A673 (cell line): ENCODE measurements around the gene VAV2.

Experiments used
- EZH2 ChIP-seq: fragments of 200-600 bp; sonication (generic); IDR thresholded peaks from 2 replicates; pipeline ENCODE4 v1.6.1; 2017; ENCODE audit warnings: borderline replicate concordance, low read depth, mild to moderate bottlenecking, mixed read lengths, antibody characterized with exemption, low read length; ENCODE audit not compliant: poor library complexity, severe bottlenecking
- TF ChIP-seq, protein P1 (sequence below): fragments of 300-800, 200-600 bp; sonication (generic); conservative IDR thresholded peaks from 2 replicates; pipeline ENCODE4 v1.5.1; 2017; ENCODE audit warnings: low read depth, mild to moderate bottlenecking, antibody characterized with exemption, low read length, moderate library complexity, mixed read lengths

DNA sequence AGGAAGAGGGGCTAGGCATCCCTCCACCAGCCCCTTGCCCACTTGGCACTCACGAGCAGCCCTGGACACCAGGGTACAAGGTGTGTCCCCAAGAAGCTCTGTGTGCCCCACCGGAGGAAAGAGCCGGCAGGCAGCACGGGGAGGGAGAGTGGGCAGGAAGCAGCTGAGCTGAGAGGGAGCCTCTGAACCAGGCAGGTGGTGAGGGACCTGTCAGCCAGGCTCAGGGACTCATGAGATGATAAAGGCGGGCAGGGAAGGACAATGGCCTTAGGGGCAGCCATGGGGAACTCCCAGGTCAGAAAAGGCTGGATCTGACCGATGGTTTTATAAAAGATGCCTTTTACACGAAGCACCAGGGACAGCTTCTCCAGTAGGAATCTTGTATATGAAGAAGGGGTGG is 112.0 kb downstream of the VAV2 start:
- TF ChIP-seq, protein P1, sequence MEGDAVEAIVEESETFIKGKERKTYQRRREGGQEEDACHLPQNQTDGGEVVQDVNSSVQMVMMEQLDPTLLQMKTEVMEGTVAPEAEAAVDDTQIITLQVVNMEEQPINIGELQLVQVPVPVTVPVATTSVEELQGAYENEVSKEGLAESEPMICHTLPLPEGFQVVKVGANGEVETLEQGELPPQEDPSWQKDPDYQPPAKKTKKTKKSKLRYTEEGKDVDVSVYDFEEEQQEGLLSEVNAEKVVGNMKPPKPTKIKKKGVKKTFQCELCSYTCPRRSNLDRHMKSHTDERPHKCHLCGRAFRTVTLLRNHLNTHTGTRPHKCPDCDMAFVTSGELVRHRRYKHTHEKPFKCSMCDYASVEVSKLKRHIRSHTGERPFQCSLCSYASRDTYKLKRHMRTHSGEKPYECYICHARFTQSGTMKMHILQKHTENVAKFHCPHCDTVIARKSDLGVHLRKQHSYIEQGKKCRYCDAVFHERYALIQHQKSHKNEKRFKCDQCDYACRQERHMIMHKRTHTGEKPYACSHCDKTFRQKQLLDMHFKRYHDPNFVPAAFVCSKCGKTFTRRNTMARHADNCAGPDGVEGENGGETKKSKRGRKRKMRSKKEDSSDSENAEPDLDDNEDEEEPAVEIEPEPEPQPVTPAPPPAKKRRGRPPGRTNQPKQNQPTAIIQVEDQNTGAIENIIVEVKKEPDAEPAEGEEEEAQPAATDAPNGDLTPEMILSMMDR: no peak
- no peak for TF ChIP-seq EZH2
